OCI-LY1 (cell line): Measurements from ENCODE around the gene CCDC68.

ENCODE experiments used
- H2AFZ ChIP-seq: fragments of 200-600 bp; sonication (generic), shearing (Covaris generic); 2 replicates; pipeline ENCODE4 v1.6.0; 2014; ENCODE audit warnings: antibody characterized with exemption, mild to moderate bottlenecking, low read length
- H3F3A ChIP-seq: fragments of 200-600 bp; sonication (generic), shearing (Covaris generic); 2 replicates; pipeline ENCODE4 v1.6.0; 2014; ENCODE audit warnings: mild to moderate bottlenecking, antibody characterized with exemption, low read length, moderate library complexity; ENCODE audit not compliant: insufficient read depth
- H3K27ac ChIP-seq: fragments of 200-600 bp; sonication (generic); 2 replicates; pipeline ENCODE4 v1.5.1; 2014; ENCODE audit warnings: low read length, mixed run types, mild to moderate bottlenecking, low read depth; ENCODE audit not compliant: poor library complexity, severe bottlenecking
- H3K27me3 ChIP-seq: fragments of 200-600 bp; sonication (generic); 2 replicates; pipeline ENCODE4 v1.6.0; 2014; ENCODE audit warnings: antibody characterized with exemption, mild to moderate bottlenecking, low read length, moderate library complexity; ENCODE audit not compliant: insufficient read depth
- H3K36me3 ChIP-seq: fragments of 200-600 bp; sonication (generic); 2 replicates; pipeline ENCODE4 v1.6.1; 2014; ENCODE audit warnings: mild to moderate bottlenecking, antibody characterized with exemption, low read length, moderate library complexity, mixed read lengths; ENCODE audit not compliant: insufficient read depth
- H3K4me1 ChIP-seq: fragments of 200-600 bp; sonication (generic); 2 replicates; pipeline ENCODE4 v1.5.1; 2014; ENCODE audit warnings: mild to moderate bottlenecking, low read length, moderate library complexity; ENCODE audit not compliant: insufficient read depth, severe bottlenecking
- H3K4me2 ChIP-seq: fragments of 200-600 bp; sonication (generic), shearing (Covaris generic); 2 replicates; pipeline ENCODE4 v1.6.1; 2014; ENCODE audit warnings: low read length
- H3K4me3 ChIP-seq: fragments of 200-600 bp; sonication (generic); 2 replicates; pipeline ENCODE4 v1.5.1; 2014; ENCODE audit warnings: low read length, low read depth, mild to moderate bottlenecking, mixed read lengths; ENCODE audit not compliant: poor library complexity, severe bottlenecking
- H3K79me2 ChIP-seq: fragments of 200-600 bp; shearing (Covaris generic); 2 replicates; pipeline ENCODE4 v1.6.1; 2016; ENCODE audit warnings: mixed run types, low read length, mixed read lengths; ENCODE audit not compliant: insufficient read depth
- H3K9ac ChIP-seq: fragments of 200-600 bp; sonication (generic), shearing (Covaris generic); 2 replicates; pipeline ENCODE4 v1.6.1; 2014; ENCODE audit warnings: mild to moderate bottlenecking, low read length, mixed read lengths
- H3K9me2 ChIP-seq: fragments of 200-600 bp; sonication (generic), shearing (Covaris generic); 2 replicates; pipeline ENCODE4 v1.6.1; 2014; ENCODE audit warnings: low read depth, mild to moderate bottlenecking, low read length, mixed read lengths
- H3K9me3 ChIP-seq: fragments of 200-600 bp; shearing (Covaris generic); 2 replicates; pipeline ENCODE4 v1.6.1; 2014; ENCODE audit warnings: low read length, mixed read lengths
- H4K20me1 ChIP-seq: fragments of 200-600 bp; sonication (generic), shearing (Covaris generic); 2 replicates; pipeline ENCODE4 v1.6.0; 2016; ENCODE audit warnings: mild to moderate bottlenecking, low read length; ENCODE audit not compliant: insufficient read depth
- EZH2 ChIP-seq: fragments of 200-600 bp; sonication (generic), shearing (Covaris generic); IDR thresholded peaks from 2 replicates; pipeline ENCODE4 v1.8.0; 2017; ENCODE audit warnings: borderline replicate concordance, mixed run types, mild to moderate bottlenecking, antibody characterized with exemption, low read length, moderate library complexity, mixed read lengths
- TF ChIP-seq, protein P1 (sequence below): fragments of 200-600 bp; sonication (generic), shearing (Covaris generic); IDR thresholded peaks from 2 replicates; pipeline ENCODE4 v1.5.1; 2017; ENCODE audit warnings: mild to moderate bottlenecking, antibody characterized with exemption, low read length, moderate library complexity, mixed read lengths

The CCDC68 gene

DNA sequence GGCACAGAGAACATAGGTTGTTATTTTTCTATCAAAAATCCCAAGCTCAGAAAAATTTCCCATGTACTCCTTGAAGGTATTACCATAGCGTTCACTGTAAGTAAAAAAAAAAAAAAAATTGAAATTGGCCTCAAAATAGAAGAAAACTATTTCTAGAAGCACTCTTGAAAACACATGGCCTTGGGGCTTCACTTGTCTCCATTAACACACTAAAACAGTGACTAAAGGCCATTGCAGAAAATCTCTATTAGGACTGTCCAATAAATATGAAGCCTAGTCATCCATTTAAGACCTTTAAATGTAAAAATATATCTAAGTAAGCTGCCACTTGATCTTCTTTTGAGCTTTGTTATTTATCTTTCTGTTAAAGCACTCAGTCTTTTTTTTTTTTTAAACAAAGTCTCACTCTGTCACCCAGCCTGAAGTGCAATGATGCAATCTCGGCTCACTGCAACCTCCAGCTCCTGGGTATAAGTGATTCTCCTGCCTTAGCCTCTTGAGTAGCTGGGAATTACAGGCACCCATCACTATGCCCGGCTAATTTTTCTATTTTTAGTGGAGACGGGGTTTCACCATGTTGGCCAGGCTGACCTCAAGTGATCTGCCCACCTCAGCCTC lies 35.8 kb downstream of the CCDC68 start:
- no peaks in the 10 kb centered on the region for H4K20me1 ChIP-seq
- no peak overlapping the region for H3K4me3 ChIP-seq
- TF ChIP-seq, protein P1, sequence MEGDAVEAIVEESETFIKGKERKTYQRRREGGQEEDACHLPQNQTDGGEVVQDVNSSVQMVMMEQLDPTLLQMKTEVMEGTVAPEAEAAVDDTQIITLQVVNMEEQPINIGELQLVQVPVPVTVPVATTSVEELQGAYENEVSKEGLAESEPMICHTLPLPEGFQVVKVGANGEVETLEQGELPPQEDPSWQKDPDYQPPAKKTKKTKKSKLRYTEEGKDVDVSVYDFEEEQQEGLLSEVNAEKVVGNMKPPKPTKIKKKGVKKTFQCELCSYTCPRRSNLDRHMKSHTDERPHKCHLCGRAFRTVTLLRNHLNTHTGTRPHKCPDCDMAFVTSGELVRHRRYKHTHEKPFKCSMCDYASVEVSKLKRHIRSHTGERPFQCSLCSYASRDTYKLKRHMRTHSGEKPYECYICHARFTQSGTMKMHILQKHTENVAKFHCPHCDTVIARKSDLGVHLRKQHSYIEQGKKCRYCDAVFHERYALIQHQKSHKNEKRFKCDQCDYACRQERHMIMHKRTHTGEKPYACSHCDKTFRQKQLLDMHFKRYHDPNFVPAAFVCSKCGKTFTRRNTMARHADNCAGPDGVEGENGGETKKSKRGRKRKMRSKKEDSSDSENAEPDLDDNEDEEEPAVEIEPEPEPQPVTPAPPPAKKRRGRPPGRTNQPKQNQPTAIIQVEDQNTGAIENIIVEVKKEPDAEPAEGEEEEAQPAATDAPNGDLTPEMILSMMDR, result no peak
- TF ChIP-seq EZH2, result no peak
- H3K27me3 ChIP-seq, result no peaks in the 10 kb centered on the region
- H3K79me2 ChIP-seq, result no peaks in the 10 kb centered on the region
- no peak overlapping the region for H3K4me2 ChIP-seq
- H3F3A ChIP-seq, result no peaks in the 10 kb centered on the region
- H2AFZ ChIP-seq, result no peak overlapping the region
- H3K9me3 ChIP-seq, result no peaks in the 10 kb centered on the region
- no peak overlapping the region for H3K27ac ChIP-seq
- H3K9me2 ChIP-seq, result no peaks in the 10 kb centered on the region
- no peaks in the 10 kb centered on the region for H3K36me3 ChIP-seq
- no peak overlapping the region for H3K9ac ChIP-seq
- H3K4me1 ChIP-seq, result no peaks in the 10 kb centered on the region

DNA sequence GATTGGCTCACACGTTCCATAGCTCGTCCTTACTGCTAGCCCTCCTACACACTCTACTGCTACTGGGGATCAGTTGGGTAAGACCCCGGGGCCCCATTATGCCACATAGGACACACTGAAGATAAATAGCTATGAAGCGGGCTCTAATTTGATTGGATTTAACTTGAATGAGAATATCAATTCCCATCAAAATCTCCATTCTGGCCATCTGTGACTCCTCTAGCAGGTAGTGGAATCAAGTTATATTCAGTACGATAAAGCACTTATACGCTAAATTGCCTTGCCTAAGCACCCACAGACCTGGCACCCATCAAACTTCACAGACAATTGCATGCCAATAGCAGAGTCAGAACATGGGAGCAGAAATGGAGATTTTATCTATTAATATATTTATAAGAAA lies 39.8 kb downstream of the CCDC68 start:
- no peaks in the 10 kb centered on the region for H3K9me3 ChIP-seq
- no peaks in the 10 kb centered on the region for H3K4me1 ChIP-seq
- no peaks in the 10 kb centered on the region for H3K36me3 ChIP-seq
- no peak for TF ChIP-seq EZH2
- TF ChIP-seq, protein P1, result no peak
- no peaks in the 10 kb centered on the region for H3F3A ChIP-seq
- no peaks in the 10 kb centered on the region for H3K9me2 ChIP-seq
- H4K20me1 ChIP-seq, result no peaks in the 10 kb centered on the region
- no peak overlapping the region for H3K4me3 ChIP-seq
- H3K27me3 ChIP-seq, result no peaks in the 10 kb centered on the region
- no peak overlapping the region for H3K27ac ChIP-seq
- no peak overlapping the region for H2AFZ ChIP-seq
- no peaks in the 10 kb centered on the region for H3K79me2 ChIP-seq
- H3K9ac ChIP-seq, result no peak overlapping the region
- no peak overlapping the region for H3K4me2 ChIP-seq

DNA sequence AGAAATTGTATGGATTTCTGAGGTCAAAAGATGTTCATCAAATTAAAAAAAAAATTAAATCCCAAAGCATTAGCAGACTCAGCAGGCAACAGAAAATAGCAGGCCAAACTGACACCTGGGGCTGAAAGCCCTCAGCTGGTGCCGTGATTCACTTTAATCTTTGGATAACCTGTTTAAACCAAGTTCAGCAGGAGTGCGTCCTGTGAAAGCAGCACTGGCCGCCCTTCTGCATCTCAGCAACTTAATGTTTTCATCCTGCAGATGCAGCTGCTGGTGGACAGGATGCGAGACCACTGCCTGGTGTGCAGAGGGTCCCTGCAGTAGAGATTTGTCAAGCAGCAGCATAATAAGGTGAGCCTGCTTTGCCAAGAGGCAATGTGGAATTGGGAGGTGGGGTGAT lies 41.2 kb downstream of the CCDC68 start:
- H3K4me1 ChIP-seq, result no peaks in the 10 kb centered on the region
- H3K4me2 ChIP-seq, result no peak overlapping the region
- H4K20me1 ChIP-seq, result no peaks in the 10 kb centered on the region
- H3K36me3 ChIP-seq, result no peaks in the 10 kb centered on the region
- no peaks in the 10 kb centered on the region for H3K9me3 ChIP-seq
- H3K27ac ChIP-seq, result no peak overlapping the region
- TF ChIP-seq, protein P1, result no peak
- TF ChIP-seq EZH2, result no peak
- H3F3A ChIP-seq, result no peaks in the 10 kb centered on the region
- no peaks in the 10 kb centered on the region for H3K27me3 ChIP-seq
- H3K79me2 ChIP-seq, result no peaks in the 10 kb centered on the region
- no peak overlapping the region for H2AFZ ChIP-seq
- no peaks in the 10 kb centered on the region for H3K9me2 ChIP-seq
- no peak overlapping the region for H3K9ac ChIP-seq
- H3K4me3 ChIP-seq, result no peak overlapping the region
